Astrocyte (in vitro differentiated cells and primary cell): ENCODE measurements around the gene SHROOM2. TPM values are rescaled to one million over a fixed set of nuclear protein-coding genes. Genes with fewer than 3 reads are reported as not detected.

Experiments used
- DNase-seq: peaks from one replicate; pipeline ENCODE4 v3.0.0-alpha.2; 2010; ENCODE audit warnings: low read depth
- FAIRE-seq: peaks from 2 replicates; lab custom pipeline; 2011; peaks lifted over from hg19 to GRCh38; lab: Jason Lieb, UNC
- H2AFZ ChIP-seq: 2 replicates; pipeline ENCODE4 v1.6.0; 2012; ENCODE audit warnings: low read depth, low read length, inconsistent platforms
- H3K27ac ChIP-seq: 2 replicates; pipeline ENCODE4 v1.5.1; 2011; ENCODE audit warnings: low read depth, low read length, inconsistent platforms
- H3K27me3 ChIP-seq: 2 replicates; pipeline ENCODE4 v1.6.0; 2011; ENCODE audit warnings: low read length, inconsistent platforms; ENCODE audit not compliant: insufficient read depth
- H3K36me3 ChIP-seq: 2 replicates; pipeline ENCODE4 v1.5.1; 2011; ENCODE audit warnings: low read length, inconsistent platforms; ENCODE audit not compliant: insufficient read depth
- H3K4me1 ChIP-seq: 2 replicates; pipeline ENCODE4 v1.5.1; 2011; ENCODE audit warnings: low read length, inconsistent platforms; ENCODE audit not compliant: insufficient read depth
- H3K4me2 ChIP-seq: 2 replicates; pipeline ENCODE4 v1.6.0; 2012; ENCODE audit warnings: low read length, inconsistent platforms
- H3K4me3 ChIP-seq: 2 replicates; pipeline ENCODE4 v1.5.1; 2011; ENCODE audit warnings: low read depth, mild to moderate bottlenecking, low read length, inconsistent platforms; ENCODE audit not compliant: insufficient read depth
- H3K79me2 ChIP-seq: 2 replicates; pipeline ENCODE4 v1.6.0; 2012; ENCODE audit warnings: mild to moderate bottlenecking, low read length, inconsistent platforms; ENCODE audit not compliant: insufficient read depth
- H3K9ac ChIP-seq: 2 replicates; pipeline ENCODE4 v1.6.0; 2012; ENCODE audit warnings: mild to moderate bottlenecking, low read length, inconsistent platforms
- H3K9me3 ChIP-seq: 2 replicates; pipeline ENCODE4 v1.5.1; 2012; ENCODE audit warnings: low read depth, mild to moderate bottlenecking, low read length, inconsistent platforms; ENCODE audit not compliant: insufficient read depth
- H4K20me1 ChIP-seq: 2 replicates; pipeline ENCODE4 v1.6.0; 2012; ENCODE audit warnings: low read length, inconsistent platforms; ENCODE audit not compliant: insufficient read depth
- H3K27ac Mint-ChIP-seq: one replicate; pipeline ENCODE4 v1.8.0; 2021; ENCODE audit warnings: mild to moderate bottlenecking, mixed read lengths; ENCODE audit not compliant: unreplicated experiment
- H3K27me3 Mint-ChIP-seq: one replicate; pipeline ENCODE4 v1.8.0; 2021; ENCODE audit warnings: low read depth, mixed read lengths; ENCODE audit not compliant: unreplicated experiment
- H3K36me3 Mint-ChIP-seq: one replicate; pipeline ENCODE4 v1.8.0; 2021; ENCODE audit warnings: low read depth, mixed read lengths; ENCODE audit not compliant: unreplicated experiment
- H3K4me1 Mint-ChIP-seq: one replicate; pipeline ENCODE4 v1.8.0; 2021; ENCODE audit warnings: low read depth, mixed read lengths; ENCODE audit not compliant: unreplicated experiment
- H3K4me3 Mint-ChIP-seq: one replicate; pipeline ENCODE4 v1.8.0; 2021; ENCODE audit warnings: mild to moderate bottlenecking, moderate library complexity, mixed read lengths; ENCODE audit not compliant: unreplicated experiment
- H3K9me3 Mint-ChIP-seq: one replicate; pipeline ENCODE4 v1.8.0; 2021; ENCODE audit warnings: mild to moderate bottlenecking, mixed read lengths; ENCODE audit not compliant: unreplicated experiment
- EZH2 ChIP-seq: IDR thresholded peaks from 2 replicates; pipeline ENCODE4 v1.6.1; 2012; ENCODE audit warnings: mild to moderate bottlenecking, low read length, inconsistent platforms; ENCODE audit not compliant: insufficient read depth
- total RNA-seq: library from RNA; stranded (reverse); gene quantifications from 2 replicates; pipeline ENCODE4 v1.2.1, GENCODE V29; 2021
- TF ChIP-seq, protein P1 (sequence below): IDR thresholded peaks from 2 replicates; pipeline ENCODE4 v1.5.1; 2011; ENCODE audit warnings: low read depth, mild to moderate bottlenecking, inconsistent platforms, low read length, moderate library complexity; ENCODE audit not compliant: insufficient read depth

SHROOM2 gene
- total RNA-seq, 1 donor from 2014 or later = 15.9 TPM

DNA sequence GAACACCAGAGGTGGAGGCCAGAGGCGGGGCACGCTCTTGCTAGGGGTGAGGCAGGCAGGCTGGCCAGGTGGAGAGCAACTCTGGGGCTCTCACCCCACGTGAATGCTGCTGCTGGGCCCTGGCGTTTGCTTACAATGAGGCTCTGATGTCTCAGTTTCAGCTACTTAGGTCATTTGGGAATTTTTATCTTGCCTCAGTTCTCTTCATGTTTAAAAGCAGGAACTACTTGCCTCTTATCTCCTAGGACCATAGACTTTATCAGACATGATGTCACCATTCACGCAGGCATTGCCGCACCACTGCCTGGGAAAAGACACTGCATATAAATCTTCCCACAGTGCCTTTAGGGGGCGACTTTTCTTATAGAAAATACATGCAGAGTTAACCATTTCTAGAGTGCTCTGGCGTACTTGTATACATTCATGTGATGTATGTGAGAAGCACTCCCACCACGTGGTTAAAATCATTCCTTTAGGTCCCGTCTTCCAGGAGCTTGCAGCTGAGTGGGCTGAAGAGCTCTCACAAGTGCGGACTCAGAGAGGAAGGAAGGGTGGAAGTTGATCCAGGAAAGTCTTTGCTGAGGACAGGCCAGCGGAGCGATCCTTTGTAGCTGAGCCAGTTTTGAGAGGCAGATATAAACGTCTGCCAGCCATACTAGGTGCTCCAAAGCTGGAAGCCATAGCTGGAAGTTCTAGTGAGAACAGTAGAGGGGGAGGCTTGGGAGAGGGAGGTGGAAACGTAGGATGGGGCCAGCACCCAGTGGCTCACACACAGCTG is 96.6 kb downstream of the SHROOM2 start:
- no peaks in the 10 kb centered on the region for H4K20me1 ChIP-seq
- no peaks in the 10 kb centered on the region for H3K27me3 ChIP-seq
- H3K9me3 ChIP-seq = no peaks in the 10 kb centered on the region
- no peak overlapping the region for H3K27ac Mint-ChIP-seq
- FAIRE-seq (no peak), DNase-seq (peak; percentile 40)
- no peaks in the 10 kb centered on the region for H3K4me1 ChIP-seq
- H2AFZ ChIP-seq = no peak overlapping the region
- no peak overlapping the region for H3K9ac ChIP-seq
- H3K36me3 ChIP-seq = no peaks in the 10 kb centered on the region
- TF ChIP-seq, protein P1, sequence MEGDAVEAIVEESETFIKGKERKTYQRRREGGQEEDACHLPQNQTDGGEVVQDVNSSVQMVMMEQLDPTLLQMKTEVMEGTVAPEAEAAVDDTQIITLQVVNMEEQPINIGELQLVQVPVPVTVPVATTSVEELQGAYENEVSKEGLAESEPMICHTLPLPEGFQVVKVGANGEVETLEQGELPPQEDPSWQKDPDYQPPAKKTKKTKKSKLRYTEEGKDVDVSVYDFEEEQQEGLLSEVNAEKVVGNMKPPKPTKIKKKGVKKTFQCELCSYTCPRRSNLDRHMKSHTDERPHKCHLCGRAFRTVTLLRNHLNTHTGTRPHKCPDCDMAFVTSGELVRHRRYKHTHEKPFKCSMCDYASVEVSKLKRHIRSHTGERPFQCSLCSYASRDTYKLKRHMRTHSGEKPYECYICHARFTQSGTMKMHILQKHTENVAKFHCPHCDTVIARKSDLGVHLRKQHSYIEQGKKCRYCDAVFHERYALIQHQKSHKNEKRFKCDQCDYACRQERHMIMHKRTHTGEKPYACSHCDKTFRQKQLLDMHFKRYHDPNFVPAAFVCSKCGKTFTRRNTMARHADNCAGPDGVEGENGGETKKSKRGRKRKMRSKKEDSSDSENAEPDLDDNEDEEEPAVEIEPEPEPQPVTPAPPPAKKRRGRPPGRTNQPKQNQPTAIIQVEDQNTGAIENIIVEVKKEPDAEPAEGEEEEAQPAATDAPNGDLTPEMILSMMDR = no peak
- TF ChIP-seq EZH2 = no peak
- no peak overlapping the region for H3K4me2 ChIP-seq
- no peaks in the 10 kb centered on the region for H3K9me3 Mint-ChIP-seq
- H3K4me3 Mint-ChIP-seq = no peak overlapping the region
- no peak overlapping the region for H3K4me3 ChIP-seq
- H3K4me1 Mint-ChIP-seq = peaks cover 8% of the 10 kb centered on the region
- no peaks in the 10 kb centered on the region for H3K27me3 Mint-ChIP-seq
- no peaks in the 10 kb centered on the region for H3K79me2 ChIP-seq
- no peak overlapping the region for H3K27ac ChIP-seq
- no peaks in the 10 kb centered on the region for H3K36me3 Mint-ChIP-seq

DNA sequence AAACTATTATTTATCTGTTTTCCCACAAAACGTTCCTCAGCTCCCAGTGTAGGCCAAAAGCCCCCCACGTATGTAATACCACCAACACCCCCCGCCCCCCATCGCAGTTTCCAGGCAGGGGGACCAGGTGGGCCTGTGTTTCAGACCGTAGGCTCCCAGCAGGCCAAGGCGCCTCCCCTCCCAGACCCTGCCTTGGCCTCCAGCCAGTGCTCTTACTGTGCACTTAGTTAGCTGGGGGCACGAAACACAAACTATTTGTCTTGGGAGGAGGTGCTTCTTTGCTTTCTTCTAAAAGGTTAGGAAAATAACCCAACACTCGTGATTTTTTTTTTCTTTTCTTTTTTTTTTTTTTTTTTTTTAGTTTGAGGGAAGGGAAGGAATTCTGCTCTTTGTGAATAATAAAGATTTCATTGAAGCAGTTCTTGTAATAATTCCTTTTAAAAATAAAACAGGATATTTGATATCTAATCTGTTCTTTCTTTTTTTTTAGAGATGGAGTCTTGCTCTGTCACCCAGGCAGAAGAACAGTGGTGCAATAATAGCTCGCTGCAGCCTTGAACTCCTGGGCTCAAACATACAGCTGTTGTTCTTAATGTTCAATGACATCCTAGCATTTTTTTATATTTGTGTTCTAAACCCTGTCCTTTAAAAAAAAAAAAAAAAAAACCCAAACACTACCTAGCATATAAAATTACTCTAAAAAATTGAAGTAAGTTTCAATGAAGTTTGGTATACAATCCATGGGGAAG is 98.0 kb downstream of the SHROOM2 start:
- Mint-ChIP-seq H3K4me1 (peaks cover 10% of the 10 kb centered on the region), H3K27me3 (no peaks in the 10 kb centered on the region), H3K36me3 (no peaks in the 10 kb centered on the region), H3K4me3 (no peak overlapping the region), H3K9me3 (no peaks in the 10 kb centered on the region), H3K27ac (no peak overlapping the region)
- no peaks in the 10 kb centered on the region for H3K79me2 ChIP-seq
- H3K36me3 ChIP-seq = no peaks in the 10 kb centered on the region
- H4K20me1 ChIP-seq = no peaks in the 10 kb centered on the region
- H3K27ac ChIP-seq = no peak overlapping the region
- no peaks in the 10 kb centered on the region for H3K27me3 ChIP-seq
- H3K9me3 ChIP-seq = no peaks in the 10 kb centered on the region
- no peaks in the 10 kb centered on the region for H3K4me1 ChIP-seq
- no peak for FAIRE-seq
- no peak overlapping the region for H3K4me2 ChIP-seq
- no peak overlapping the region for H3K9ac ChIP-seq
- no peak overlapping the region for H3K4me3 ChIP-seq
- H2AFZ ChIP-seq = no peak overlapping the region
- DNase-seq = no peak
- TF ChIP-seq EZH2 = no peak
- TF ChIP-seq, protein P1 = no peak
